HG02981 (cell line): Measurements from ENCODE around the gene PSMA6.
"Not testable (repeated sequence)": the region's sequence is repeated elsewhere in the genome, so short reads cannot be mapped to it uniquely, and the experiment has no call there.

Experiments
- ATAC-seq: cut with Tn5 transposase; IDR thresholded peaks from one replicate; pipeline ENCODE4 v1.9.1; 2021; ENCODE audit warnings: mild to moderate bottlenecking, moderate library complexity; ENCODE audit not compliant: unreplicated experiment

The PSMA6 gene

DNA sequence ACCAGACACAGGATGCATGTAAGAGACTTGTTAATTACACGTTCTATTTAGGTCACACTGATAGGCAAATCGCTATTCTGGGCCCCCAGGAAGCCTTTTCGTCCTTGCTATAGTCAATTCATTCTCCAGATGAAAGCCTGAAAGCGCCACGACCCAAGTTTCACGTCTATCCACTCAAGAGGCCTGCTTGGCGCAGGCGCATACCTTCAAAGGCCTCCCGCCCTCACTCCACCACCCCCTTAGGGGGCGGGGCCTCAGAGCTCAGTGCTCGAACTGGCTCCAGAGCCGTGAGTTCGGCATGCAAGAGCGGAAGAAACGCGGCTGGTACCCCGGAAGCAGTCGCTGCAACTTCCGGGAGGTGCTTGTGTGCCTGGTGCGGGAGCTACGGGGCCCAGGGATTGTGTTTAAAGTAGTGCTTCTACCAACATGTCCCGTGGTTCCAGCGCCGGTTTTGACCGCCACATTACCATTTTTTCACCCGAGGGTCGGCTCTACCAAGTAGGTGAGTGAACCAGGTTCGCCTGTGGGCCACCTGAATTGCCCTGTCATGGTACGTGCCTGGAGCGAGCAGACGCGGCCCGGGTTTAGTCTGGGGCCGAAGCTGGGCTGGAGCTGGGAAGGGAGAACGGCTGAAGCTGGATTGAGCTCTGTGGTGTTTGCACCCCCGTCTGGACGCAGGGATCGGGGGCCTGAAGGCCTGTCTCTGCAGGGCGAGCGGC is at the start of gene PSMA6:
TSS of gene PSMA6 (plus strand) at position 332 of the 719 bp plus-strand sequence. CDS start at position 427, 95 bp downstream.
- ATAC-seq: peak; percentile 82

DNA sequence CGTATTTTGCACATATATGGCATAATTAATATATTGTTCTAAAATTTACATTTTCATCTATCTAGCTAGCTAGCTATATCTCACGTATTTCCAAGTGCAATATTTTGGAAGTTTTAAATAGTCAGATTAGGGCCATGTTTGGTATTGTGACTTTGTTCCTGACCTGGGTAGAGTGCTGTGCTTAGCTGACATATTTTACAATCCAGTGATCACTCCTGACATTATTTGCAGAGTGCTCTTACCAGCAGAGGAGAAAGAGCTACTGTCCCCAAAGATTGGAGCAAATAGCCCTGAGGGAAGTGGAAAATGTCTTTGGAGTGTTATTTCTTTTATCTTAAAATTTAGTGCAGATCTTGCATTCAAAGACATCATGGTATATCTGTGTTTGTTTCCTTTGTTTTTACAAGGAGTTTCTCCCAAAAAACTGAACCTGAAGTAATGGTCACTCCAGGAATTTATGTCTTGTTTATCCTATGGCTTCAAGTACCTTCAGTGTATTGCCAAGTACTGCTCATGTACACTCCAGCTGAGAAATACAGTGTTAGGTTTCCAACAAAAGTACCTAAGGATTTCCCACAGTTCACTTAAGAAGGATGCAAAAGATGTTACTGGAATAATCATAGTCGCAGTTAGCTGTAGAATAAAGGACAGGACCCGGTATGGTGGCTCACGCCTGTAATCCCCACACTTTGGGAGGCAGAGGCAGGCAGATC is 49.4 kb upstream of the PSMA6 start:
- ATAC-seq: no peak

DNA sequence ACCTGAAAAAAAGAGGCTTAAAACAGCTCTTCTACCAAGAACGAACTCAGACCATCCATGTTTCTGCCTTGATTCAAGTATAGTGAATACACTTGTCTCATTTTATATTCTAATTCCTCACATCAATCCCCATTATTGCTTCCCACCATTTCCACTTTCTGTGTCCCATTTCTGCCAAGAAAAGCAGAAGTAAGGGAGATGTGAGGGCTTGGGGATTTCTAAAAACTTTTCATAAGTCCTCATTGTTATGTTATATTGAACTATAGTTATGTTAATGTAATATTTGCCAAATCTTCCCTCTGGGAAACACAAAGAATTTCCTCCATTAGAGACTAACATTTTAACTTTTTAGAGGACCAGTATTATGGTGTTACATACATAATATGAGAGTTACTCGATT is 48.2 kb upstream of the PSMA6 start:
- no peak for ATAC-seq

DNA sequence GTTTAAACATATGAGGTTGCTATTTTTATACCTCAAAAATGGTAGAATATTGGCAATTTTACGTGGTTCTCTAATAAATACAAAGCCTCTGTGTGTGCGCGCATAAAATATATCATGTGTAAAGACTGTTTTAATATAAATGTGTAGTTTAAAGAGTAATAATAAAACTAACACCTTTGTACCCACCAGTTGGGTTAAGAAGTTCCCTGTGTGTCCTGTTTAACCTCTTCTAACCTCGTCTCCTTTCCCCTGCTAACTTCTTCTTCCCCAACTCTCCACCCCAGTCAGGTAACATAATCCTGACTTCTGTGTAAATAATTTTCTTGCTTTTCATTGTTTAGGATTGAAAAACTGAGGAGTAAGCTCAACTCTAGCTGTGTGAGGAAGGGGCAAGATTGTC is 47.6 kb upstream of the PSMA6 start:
- no peak for ATAC-seq

DNA sequence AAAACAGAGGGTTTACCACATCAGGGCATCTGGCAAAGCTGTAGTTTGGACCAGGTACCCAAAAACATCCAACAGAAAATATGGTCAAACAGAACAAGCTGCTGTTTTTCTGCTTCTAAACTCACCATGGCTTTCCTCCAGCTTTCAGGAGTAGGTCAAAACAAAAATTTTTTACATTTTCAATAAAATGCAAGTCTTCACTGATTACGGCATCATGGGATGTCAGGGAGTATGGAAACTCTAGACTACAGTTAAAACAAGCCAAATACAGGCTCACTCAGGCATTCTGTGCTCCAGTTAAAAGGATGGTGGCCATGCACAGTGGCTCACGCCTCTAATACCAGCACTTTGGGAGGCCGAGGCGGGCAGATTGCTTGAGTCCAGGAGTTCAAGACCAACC is 47.1 kb upstream of the PSMA6 start:
- no peak for ATAC-seq

DNA sequence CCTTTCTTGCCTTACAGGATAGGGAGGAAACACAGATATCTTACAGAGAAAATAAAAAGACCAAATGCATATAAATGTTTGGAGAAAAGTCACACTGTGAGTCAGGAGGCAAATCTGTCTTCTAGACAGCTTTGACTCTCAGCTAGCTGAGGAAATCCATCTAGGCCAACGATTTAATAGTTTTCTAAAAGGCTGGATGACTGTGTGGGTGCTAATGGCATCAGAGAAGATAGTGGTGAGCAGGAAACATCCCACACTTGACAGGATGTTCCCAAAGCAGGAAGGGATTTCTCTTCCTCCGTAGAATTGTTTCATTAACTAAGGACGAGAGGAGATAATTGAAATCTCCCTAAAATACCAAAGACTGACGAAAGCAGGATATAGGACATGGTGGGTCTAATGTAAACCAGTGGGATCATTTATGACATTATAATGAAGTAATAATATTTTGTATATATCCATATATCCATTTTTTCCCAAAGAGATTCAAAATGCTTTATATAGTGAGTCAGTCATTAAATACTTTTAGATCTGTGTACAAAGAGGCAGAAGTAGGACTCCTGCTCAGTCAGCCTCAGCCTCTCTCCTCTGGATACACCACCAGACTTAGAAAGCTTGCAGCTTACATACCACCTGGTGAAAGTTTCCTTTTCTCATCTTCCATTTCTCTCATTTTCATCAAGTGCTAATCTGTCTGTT is 44.3 kb upstream of the PSMA6 start:
- ATAC-seq: no peak

DNA sequence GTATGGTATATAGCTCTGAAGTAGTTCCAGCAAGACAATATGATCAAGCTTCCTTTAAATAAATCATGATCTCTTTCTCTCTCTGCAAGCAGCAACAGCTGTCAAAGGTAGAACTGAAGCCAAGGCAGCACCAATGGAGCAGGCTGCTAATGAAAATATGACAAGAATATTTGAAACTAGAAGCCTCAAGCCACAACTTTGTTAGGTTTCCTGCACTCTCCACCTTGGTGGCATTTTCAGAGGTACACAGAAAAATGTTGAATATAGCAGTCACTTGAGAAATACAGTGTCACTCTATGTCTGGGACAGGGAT is 43.8 kb upstream of the PSMA6 start:
- no peak for ATAC-seq

DNA sequence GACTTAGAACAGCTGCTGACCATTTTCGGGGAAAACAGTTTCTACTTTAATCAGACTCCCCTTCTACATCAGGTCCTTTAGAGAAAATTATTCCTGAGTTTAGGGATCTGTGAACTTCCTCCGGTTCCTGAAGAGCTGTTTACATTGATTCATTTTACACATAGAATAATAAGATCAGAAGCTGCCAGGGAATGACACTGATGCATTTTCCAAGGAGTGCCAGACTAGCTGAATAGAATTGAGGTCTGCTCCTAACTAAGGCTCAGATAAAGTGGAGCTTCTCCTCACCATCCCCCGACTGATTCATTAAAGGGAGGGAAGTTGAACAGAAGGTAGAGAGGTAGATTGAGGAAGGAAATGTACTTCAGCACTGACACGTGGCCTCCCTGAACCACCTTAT is 41.9 kb upstream of the PSMA6 start:
- no peak for ATAC-seq

DNA sequence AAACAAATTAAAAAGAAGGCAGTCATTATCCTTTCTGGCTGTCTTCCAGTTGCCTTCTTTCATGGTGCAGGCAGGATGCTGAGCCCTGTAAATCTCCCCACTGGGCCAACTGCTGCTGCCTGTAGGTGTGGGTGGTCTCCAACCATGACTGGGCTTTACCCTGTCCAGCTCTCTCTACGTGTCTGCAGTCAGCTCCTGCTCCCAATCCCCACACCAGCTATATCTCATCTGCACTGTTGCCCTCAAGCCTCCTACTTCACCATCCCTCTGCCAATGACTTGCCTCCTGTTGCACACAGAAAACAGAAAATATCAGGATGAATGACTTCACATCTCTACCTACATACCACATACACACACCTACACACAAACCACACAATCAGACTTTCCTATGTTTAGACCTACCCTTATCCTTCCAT is 39.7 kb upstream of the PSMA6 start:
- no peak for ATAC-seq

DNA sequence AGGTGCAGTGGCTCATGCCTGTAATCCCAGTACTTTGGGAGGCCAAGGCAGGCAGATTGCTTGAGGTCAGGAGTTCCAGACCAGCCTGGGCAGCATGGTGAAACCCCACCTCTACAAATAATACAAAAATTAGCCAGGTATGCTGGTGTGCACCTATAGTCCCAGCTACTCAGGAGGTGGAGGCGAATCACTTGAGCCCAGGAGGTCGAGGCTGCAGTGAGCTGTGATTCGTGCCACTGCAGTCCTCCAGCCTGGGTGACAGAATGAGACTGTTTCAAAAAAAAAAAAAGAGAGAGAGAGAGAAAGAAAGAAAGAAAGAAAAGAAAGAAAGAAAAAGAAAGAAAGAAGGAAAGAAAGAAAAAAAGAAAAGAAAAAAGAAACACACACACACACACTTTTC is 39.1 kb upstream of the PSMA6 start:
- not testable (repeated sequence) for ATAC-seq

DNA sequence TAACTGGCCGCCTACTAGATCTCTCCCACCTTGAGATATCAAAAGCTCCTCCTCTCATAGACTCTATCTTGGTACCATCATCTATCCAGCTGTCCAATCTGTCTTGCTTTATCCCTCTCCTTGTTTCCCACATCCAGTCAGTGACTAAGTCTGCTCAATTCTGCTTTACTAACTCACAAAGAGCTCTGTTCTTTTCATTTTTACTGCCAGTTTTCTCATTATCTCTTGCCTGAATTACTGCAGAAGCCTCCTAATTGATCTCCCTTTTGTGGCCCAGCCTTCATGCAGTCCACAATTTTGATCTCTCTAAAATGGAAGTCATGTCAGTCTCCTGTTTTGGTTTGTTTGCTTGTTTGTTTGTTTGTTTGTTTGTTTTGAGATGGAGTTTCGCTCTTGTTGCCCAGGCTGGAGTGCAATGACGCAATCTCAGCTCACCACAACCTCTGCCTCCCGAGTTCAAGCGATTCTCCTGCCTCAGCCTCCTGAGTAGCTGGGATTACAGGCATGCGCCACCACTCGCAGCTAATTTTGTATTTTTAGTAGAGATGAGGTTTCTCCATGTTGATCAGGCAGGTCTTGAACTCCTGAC is 38.1 kb upstream of the PSMA6 start:
- not testable (repeated sequence) for ATAC-seq

DNA sequence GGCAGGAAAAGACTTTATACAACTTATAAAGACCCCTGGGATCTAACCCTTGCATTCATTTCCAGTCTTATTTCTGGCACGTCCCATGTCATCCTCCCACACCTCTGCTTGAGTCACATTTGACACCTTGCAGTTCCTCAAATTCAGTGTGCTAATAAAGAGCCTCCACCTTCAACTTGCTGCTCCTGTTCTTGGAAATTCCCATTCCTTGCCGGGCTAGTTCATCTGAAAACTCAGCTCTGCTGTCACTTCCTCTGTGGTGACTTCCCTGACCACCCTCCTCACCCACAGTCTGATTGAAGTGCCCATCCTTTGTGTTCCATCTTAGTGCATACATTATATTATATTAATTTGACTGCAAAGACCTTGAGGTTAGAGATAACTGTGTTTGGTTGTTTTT is 37.4 kb upstream of the PSMA6 start:
- no peak for ATAC-seq

DNA sequence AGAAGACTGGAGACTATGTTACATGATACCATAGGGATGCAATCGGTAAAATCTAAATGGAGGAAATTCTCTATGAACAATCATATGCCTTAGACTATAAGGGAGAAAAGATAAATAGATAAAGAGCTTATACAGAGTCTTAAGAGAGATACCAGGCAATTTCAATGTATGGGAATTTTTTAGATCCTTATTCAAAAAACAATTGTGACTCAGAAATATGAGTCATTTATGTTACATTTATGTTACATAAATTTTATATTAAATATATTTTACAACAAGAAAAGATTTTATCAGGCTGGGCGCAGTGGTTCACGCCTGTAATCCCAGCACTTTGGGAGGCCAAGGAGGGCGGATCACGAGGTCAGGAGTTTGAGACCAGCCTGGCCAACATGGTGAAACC is 36.5 kb upstream of the PSMA6 start:
- ATAC-seq: no peak

DNA sequence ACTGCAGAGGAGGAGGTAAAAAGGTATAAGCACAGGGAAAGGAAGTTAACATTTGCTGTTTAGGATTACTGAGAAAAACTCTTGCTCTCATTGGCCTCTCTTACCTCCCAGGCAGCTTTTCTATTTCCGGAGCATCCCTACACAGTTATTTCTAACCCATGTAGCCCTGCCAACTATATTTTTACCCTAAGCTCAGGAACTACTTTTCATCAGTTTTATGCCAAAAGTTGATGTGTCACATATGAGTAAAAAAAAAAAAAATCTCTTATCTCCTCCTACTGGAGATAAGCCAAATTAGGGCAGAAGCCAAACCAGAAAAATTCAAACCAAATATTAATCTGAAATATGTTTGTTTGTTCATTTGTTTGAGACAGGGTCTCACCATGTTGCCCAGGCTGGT is 34.4 kb upstream of the PSMA6 start:
- ATAC-seq: no peak

DNA sequence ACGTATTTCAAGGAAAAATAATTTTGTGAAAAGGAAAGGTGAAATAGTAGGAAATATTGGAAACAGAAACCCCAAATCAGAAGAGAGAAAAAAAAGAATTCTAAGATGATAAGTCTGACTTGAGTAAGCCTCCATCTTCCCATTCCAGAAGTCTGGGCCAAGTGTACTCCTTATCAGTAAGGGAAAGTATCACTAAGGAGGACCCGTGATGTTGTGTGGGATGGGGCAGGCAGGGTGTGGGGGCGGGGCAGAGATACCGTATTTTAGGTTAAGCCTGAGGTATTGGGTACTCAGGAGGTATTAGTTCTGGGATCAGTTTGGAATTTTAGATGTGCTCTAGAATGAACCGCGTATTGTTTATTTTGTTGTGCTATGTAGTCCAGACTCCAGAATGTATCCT is 33.8 kb upstream of the PSMA6 start:
- ATAC-seq: no peak

DNA sequence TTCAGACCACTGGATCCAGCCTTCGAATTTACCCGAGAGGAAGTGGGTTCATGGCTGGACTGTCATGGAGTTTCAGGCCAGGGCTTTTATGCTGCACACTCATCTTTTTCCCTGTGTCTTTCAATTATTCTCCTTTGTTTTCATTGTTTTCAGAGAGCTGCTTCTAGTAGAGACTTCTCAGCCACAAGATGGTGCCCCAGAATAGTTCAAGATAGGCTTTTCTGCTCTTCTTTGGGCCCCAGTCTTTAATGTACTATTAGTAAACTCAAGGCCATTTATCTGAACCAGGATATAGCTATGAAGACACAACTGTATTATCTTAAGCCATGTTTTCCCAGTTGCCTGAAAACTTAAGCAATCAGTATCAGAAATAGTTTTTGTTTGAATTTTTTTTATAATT is 30.4 kb upstream of the PSMA6 start:
- no peak for ATAC-seq

DNA sequence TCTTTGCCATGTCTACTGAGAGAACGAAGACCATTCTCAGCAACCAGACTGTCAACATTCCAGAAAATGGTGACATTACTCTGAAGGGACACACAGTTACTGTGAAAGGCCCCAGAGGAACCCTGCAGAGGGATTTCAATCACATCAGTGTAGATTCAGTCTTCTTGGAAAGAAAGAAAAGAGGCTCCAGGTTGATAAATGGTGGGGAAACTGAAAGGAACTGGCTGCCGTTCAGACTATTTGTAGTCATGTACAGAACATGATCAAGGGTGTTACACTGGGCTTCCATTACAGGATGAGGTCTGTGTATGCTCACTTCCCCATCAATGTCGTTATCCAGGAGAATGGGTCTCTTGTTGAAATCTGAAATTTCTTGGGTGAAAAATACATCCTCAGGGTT is 29.7 kb upstream of the PSMA6 start:
- no peak for ATAC-seq

DNA sequence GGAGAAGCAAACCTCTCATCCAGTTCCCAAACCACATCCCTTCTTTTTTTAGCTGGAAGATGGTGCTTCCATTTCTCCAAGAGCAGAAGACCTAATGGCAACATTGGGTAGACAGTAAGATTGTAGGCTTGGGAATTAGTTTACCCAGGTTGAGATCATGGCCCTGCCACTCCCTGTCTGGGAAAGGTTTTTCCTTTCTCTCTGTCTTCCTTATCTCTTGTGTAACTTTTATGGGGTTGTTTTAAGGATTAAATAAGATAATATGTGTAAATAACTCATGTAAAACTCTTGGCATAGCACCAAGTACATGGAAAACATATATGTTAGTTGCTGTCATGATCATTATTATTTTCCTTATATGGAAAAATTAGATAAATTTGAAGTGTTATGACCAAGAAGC is 23.2 kb upstream of the PSMA6 start:
- ATAC-seq: no peak

DNA sequence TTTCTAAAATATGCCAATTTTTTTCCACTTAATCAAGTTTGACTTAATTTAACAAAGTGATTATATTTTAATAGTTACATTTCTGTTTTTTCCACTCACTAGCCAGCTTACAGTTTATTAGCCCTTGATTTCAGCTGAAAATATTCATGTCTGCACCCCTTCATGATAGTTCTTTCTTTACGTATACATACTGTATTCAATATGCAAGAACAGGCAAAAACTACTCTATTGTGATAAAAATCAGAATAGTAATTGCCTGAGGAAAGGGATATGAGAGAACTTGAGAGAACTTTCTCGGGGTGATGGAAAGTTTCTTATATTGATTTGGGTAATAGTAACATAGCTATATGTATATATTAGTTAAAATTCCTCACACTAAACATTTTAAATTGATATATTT is 17.4 kb upstream of the PSMA6 start:
- no peak for ATAC-seq

DNA sequence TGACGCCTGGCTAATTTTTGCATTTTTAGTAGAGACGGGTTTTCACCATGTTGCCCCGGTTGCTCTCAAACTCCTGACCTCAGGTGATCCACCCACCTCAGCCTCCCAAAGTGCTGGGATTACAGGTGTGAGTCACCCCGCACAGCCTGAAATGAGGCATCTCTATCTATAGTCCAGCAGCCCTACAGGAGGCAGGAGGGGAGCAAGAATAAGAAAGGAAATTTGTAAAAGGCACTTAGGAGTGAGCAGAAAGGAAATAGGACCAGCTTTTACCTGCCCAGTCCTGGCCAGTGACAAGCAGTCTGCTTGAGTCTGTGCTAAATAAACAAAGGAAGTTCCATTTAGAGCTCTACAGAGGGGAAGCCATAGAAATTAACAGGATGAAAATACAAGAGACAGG is 15.0 kb upstream of the PSMA6 start:
- ATAC-seq: no peak

DNA sequence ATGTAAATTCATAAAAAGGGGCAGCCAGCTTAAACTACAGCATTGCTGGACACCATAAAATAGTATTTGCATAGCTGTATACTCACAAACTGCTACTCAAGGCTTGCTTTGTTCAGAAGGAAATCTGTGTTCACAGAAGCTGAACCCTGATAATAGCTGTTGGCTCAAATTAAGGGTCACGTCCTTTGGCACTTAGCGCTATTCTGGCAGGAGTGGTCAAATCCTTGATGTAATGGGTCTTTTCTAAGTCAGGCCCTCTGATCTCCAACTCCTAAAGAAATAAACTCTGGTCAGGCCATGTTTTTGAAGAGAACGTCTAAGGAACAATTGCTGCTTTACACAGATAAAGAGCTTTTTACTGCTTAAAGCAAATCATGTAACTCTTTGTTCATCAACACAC is 12.8 kb upstream of the PSMA6 start:
- no peak for ATAC-seq

DNA sequence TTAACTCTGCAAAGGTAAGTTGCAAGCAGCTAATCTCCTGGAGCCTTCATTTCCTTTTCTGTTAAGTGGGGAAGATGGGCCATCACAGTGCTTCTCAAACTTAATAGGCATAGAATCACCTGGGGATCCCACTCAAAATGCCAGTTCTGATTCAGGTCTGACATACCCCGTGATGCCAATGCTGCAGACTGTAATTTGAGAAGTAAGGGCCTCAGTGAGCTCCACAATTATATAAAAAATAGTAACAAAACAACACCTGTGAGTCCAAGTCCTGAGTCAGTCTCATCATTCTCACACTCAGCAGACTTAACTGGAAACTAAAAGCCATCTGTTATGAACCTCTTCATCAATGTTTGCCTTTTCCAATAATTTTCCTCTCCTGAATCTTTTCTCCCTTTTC is 10.8 kb upstream of the PSMA6 start:
- no peak for ATAC-seq
